ENCODE data around the gene SLC35E3. TPM values are rescaled to one million over a fixed set of nuclear protein-coding genes. Genes with fewer than 3 reads are reported as not detected.

SLC35E3 gene
- total RNA-seq, 2 donors from 2014 or later: 6.8 to 7.1 TPM

DNA sequence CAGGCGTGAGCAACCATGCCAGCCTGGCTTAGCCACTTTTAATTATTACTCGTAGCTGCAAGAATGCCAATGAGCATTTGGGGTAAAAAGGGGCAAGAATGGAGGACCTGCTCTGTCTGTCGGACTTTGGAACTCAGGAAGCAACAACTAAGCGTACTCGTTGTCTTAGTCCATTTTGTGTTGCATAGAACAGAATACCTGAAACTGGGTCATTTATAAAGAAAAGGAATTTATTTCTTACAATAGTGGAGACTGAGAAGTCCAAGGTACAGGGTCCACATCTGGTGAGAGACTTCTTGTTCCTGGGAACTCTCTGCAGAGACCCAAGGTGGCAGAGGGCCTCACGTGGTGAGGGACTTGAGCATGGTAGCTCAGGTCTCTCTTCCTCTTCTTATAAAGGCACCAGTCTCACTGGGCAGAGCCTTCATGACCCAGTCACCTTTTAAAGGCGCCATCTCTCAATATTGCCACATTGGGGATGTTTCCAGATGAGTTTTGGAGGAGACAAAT is 29.2 kb downstream of the SLC35E3 start:
- Histone ChIP-seq H3K27me3 (no peaks in the 10 kb centered on the region), H3K9me3 (no peaks in the 10 kb centered on the region), H3K9ac (ENCODE audit: low read depth in 2 of 2, low read length in 2 of 2) (no peak overlapping the region), H3K27ac (no peak overlapping the region), H3K4me1 (no peaks in the 10 kb centered on the region), H3K4me3 (no peak overlapping the region), H3K36me3 (no peaks in the 10 kb centered on the region)
- intact Hi-C loops (cut with DNase I): no loop called here
- TF ChIP-seq, protein P1, sequence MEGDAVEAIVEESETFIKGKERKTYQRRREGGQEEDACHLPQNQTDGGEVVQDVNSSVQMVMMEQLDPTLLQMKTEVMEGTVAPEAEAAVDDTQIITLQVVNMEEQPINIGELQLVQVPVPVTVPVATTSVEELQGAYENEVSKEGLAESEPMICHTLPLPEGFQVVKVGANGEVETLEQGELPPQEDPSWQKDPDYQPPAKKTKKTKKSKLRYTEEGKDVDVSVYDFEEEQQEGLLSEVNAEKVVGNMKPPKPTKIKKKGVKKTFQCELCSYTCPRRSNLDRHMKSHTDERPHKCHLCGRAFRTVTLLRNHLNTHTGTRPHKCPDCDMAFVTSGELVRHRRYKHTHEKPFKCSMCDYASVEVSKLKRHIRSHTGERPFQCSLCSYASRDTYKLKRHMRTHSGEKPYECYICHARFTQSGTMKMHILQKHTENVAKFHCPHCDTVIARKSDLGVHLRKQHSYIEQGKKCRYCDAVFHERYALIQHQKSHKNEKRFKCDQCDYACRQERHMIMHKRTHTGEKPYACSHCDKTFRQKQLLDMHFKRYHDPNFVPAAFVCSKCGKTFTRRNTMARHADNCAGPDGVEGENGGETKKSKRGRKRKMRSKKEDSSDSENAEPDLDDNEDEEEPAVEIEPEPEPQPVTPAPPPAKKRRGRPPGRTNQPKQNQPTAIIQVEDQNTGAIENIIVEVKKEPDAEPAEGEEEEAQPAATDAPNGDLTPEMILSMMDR (IDR thresholded peaks at IDR 0.05): no peak
- no peak for DNase-seq

DNA sequence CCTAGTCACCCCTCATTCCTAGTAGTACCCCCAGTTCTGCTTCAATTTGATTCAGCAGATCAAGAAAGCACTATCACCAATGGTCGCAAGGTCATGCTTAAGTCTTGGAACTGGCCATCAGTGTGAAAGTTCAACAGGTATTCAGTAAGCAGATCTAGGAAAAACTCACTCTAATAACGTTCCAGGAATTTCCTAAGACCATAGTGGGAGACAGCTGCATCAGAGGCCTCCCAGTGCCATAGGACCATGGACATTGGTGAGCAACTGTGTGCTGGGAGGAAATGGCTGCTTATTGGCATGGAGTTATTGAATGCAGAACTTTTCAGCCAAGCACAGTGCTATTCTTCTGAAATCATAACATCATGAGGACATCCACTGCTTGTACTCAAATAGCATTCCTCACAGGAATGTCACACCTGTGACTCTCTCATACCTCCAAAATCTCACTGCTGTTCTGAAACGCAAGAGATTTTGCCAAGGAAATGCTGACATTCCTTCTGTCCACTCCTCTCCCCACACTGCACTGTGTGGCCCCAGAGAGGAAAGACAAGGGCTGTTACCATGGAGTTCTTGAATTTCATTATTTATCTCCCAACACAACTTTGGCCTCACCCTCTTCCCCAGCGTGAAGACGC is 31.1 kb downstream of the SLC35E3 start:
- Histone ChIP-seq H3K4me3 (no peak overlapping the region), H3K27me3 (no peaks in the 10 kb centered on the region), H3K36me3 (no peaks in the 10 kb centered on the region), H3K4me1 (no peaks in the 10 kb centered on the region), H3K9ac (ENCODE audit: low read depth in 2 of 2, low read length in 2 of 2) (no peak overlapping the region), H3K9me3 (no peaks in the 10 kb centered on the region), H3K27ac (no peak overlapping the region)
- DNase-seq: no peak
- TF ChIP-seq, protein P1 (IDR thresholded peaks at IDR 0.05): no peak
- intact Hi-C loops (cut with DNase I): no loop called here

DNA sequence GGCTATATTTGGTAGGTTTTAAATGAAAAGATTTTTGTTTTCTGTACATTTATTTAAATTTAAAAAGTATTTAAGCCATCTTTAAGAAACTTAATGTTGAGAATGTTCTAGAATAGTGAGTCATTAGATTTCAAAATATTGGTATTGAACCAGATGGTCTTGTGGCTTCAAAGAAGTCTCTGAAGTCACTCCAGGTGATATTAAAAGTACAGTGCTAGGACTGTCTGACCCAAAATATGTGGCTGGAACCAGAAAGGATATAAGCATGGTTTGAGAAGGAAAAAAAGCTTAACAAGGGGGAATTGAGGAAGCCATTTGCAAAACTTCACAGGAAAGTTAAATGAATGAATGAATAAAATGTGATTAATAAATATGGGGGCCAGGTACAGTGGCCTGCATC is 33.3 kb downstream of the SLC35E3 start:
- Histone ChIP-seq H3K36me3 (no peaks in the 10 kb centered on the region), H3K9ac (ENCODE audit: low read depth in 2 of 2, low read length in 2 of 2) (no peak overlapping the region), H3K4me1 (no peaks in the 10 kb centered on the region), H3K9me3 (no peaks in the 10 kb centered on the region), H3K27me3 (no peaks in the 10 kb centered on the region), H3K27ac (no peak overlapping the region), H3K4me3 (no peak overlapping the region)
- TF ChIP-seq, protein P1 (IDR thresholded peaks at IDR 0.05): no peak
- DNase-seq: no peak
- intact Hi-C loops (cut with DNase I): no loop called here

DNA sequence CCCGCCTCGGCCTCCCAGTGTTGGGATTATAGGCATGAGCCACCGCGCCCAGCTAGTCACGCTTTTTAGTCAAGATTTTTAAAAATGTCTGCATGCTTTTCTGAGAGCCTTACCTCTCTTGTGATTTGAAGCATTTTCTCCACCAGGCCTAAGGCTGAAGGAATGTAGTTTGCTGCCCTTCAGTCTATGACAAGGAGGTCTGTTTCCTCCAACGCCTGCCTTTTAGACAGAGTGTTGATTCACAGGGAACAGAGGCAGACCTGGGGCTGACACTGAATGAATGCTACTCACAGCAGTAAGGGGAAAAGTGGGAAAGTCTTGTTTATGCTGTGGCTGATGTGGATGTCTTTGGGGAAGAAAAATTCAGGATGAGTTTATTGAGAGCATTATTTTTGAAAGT is 34.8 kb downstream of the SLC35E3 start:
- intact Hi-C loops (cut with DNase I): no loop called here
- Histone ChIP-seq H3K36me3 (no peaks in the 10 kb centered on the region), H3K27ac (no peak overlapping the region), H3K9ac (ENCODE audit: low read depth in 2 of 2, low read length in 2 of 2) (no peak overlapping the region), H3K4me3 (no peak overlapping the region), H3K9me3 (no peaks in the 10 kb centered on the region), H3K4me1 (no peaks in the 10 kb centered on the region), H3K27me3 (no peaks in the 10 kb centered on the region)
- TF ChIP-seq, protein P1 (IDR thresholded peaks at IDR 0.05): no peak
- no peak for DNase-seq

GRCh38 chr12:68781728-68782127 is 35.8 kb downstream of the SLC35E3 start:
- Histone ChIP-seq H3K27ac (no peak overlapping the region), H3K9me3 (no peaks in the 10 kb centered on the region), H3K36me3 (no peaks in the 10 kb centered on the region), H3K4me1 (no peaks in the 10 kb centered on the region), H3K27me3 (no peaks in the 10 kb centered on the region), H3K9ac (ENCODE audit: low read depth in 2 of 2, low read length in 2 of 2) (no peak overlapping the region), H3K4me3 (no peak overlapping the region)
- TF ChIP-seq, protein P1 (IDR thresholded peaks at IDR 0.05): no peak
- no peak for DNase-seq
- intact Hi-C loops (cut with DNase I): no loop called here

Measured in colonic mucosa (tissue), 4 donors.